Measurements from ENCODE around the gene RAD52. TPM values are rescaled to one million over a fixed set of nuclear protein-coding genes. Genes with fewer than 3 reads are reported as not detected.

Gene RAD52
- total RNA-seq, 1 experiment from 2014 or later: 27.9 TPM

DNA sequence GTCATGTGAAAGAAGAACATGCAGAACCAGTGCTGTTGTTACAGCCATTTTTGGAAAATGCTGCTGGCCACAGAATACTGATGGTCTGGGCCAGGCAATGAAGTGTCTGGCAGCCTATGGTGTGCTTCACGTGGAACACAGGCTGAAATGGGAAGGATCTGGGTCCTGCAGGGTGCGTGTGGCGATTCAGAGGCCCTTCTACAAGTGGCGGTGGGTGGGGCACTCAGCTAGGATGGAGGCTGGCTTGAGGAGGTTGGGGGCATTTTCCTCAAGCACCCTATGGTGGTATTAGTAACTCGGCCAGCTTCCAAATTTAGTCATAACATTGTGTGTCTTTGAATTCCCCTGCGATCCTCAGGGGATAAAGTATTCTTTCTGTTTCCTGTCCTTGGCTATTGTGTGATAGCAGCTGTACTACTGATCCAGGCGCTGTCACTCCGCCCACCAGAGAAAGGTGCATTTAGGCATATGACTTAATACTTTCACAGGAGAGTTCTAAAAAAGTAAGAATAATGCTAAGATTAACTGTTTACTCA, 9.2 kb upstream of the RAD52 start:
- BruUV-seq (replicated peaks): no TSS peak
- Mint-ChIP-seq H3K4me3 (ENCODE audit: unreplicated experiment) (no peak overlapping the region), H3K9me3 (ENCODE audit: unreplicated experiment) (no peaks in the 10 kb centered on the region), H3K27ac (ENCODE audit: low read depth, unreplicated experiment) (no peak overlapping the region), H3K36me3 (ENCODE audit: insufficient read depth, unreplicated experiment) (no peaks in the 10 kb centered on the region), H3K4me1 (ENCODE audit: insufficient read depth, unreplicated experiment) (peaks cover 4% of the 10 kb centered on the region), H3K27me3 (ENCODE audit: insufficient read depth, unreplicated experiment) (no peaks in the 10 kb centered on the region)
- DNase-seq (ENCODE audit: unreplicated experiment): no peak
- intact Hi-C loops (cut with micrococcal nuclease): no loop called here
- ChIA-PET CTCF (interaction anchor here (0.5 to 0.8 kb wide), 2 partner anchors 22 to 85 kb away, joined by 3 to 5 read pairs; no protein-coding TSS in a partner anchor), POLR2A (no interaction called here)
- TF ChIP-seq CTCF (IDR thresholded peaks at IDR 0.05; ENCODE audit: unreplicated experiment): no peak

DNA sequence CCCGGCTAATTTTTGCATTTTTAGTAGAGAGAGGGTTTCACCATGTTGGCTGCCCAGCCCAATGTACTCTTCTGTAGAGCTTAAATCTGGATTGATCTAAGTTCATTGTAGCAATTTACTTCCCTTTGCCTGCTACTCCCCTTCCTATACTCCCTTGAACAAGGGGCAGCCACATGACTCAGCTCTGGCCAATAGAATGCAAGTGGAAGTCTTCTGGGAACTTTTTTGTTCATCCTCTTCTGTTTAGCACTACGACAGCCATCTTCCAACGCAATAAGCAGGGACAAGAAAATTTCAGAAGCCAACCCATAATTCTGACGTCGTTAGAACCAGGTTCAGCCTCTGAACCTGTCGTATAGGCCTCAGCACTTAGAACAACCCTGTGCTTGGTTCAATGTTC, 6.4 kb upstream of the RAD52 start:
- H3K9me3 Mint-ChIP-seq (ENCODE audit: unreplicated experiment): no peaks in the 10 kb centered on the region
- no peak for DNase-seq (ENCODE audit: unreplicated experiment)
- H3K4me3 Mint-ChIP-seq (ENCODE audit: unreplicated experiment): no peak overlapping the region
- BruUV-seq (replicated peaks): no TSS peak
- no peaks in the 10 kb centered on the region for H3K36me3 Mint-ChIP-seq (ENCODE audit: insufficient read depth, unreplicated experiment)
- H3K4me1 Mint-ChIP-seq (ENCODE audit: insufficient read depth, unreplicated experiment): peaks cover 7% of the 10 kb centered on the region
- no peak overlapping the region for H3K27ac Mint-ChIP-seq (ENCODE audit: low read depth, unreplicated experiment)
- H3K27me3 Mint-ChIP-seq (ENCODE audit: insufficient read depth, unreplicated experiment): no peaks in the 10 kb centered on the region
- no peak for TF ChIP-seq CTCF (IDR thresholded peaks at IDR 0.05; ENCODE audit: unreplicated experiment)
- ChIA-PET CTCF (interaction anchor here (1.0 kb wide), 1 partner anchor 18 kb away, joined by 4 read pairs; no protein-coding TSS in a partner anchor), POLR2A (no interaction called here)
- intact Hi-C loops (cut with micrococcal nuclease): no loop called here

- CTCF ChIA-PET: interaction anchor here (1.2 kb wide), 1 partner anchor 138 kb away, joined by 4 read pairs; no protein-coding TSS in a partner anchor
Observed at GRCh38 chr12:954741-955140, 5.2 kb upstream of the RAD52 start.

DNA sequence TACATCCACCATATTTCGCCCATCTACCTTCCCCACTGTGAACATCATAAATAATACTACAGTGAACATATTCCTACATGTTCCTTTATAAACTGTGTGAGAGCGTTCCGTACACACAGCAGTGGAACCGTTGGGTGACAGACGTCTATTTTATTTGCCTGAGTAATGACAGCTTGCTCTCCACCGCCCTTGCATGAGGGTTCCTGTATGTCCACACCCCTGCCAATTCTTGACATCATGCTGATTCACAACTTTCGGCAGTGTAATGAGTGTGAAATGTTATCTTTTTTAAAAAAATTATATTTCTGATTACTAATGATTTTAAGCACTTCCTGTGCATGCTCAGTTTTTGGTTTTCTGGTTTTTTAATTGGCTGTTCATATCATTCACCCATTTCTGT, 4.3 kb upstream of the RAD52 start:
- ChIA-PET CTCF (interaction anchor here (1.2 kb wide), 1 partner anchor 139 kb away, joined by 4 read pairs; no protein-coding TSS in a partner anchor), POLR2A (interaction anchor here (0.5 to 1.6 kb wide), 6 partner anchors 13 to 160 kb away, joined by 3 to 5 read pairs (median 3); no protein-coding TSS in a partner anchor)
- no peak overlapping the region for H3K4me3 Mint-ChIP-seq (ENCODE audit: unreplicated experiment)
- no peaks in the 10 kb centered on the region for H3K36me3 Mint-ChIP-seq (ENCODE audit: insufficient read depth, unreplicated experiment)
- H3K27me3 Mint-ChIP-seq (ENCODE audit: insufficient read depth, unreplicated experiment): no peaks in the 10 kb centered on the region
- DNase-seq (ENCODE audit: unreplicated experiment): peak; percentile 52
- BruUV-seq (replicated peaks): no TSS peak
- intact Hi-C loops (cut with micrococcal nuclease): loop anchor here (1.0 kb wide), 1 partner anchor 630 kb away; no protein-coding TSS in a partner anchor
- peaks cover 7% of the 10 kb centered on the region for H3K4me1 Mint-ChIP-seq (ENCODE audit: insufficient read depth, unreplicated experiment)
- H3K27ac Mint-ChIP-seq (ENCODE audit: low read depth, unreplicated experiment): no peak overlapping the region
- no peak for TF ChIP-seq CTCF (IDR thresholded peaks at IDR 0.05; ENCODE audit: unreplicated experiment)
- H3K9me3 Mint-ChIP-seq (ENCODE audit: unreplicated experiment): no peaks in the 10 kb centered on the region

More at GRCh38 chr12:954741-955140, 5.2 kb upstream of the RAD52 start:
- intact Hi-C loops (cut with micrococcal nuclease): no loop called here
- no peaks in the 10 kb centered on the region for H3K9me3 Mint-ChIP-seq (ENCODE audit: unreplicated experiment)
- no TSS peak for BruUV-seq (replicated peaks)
- no peak for TF ChIP-seq CTCF (IDR thresholded peaks at IDR 0.05; ENCODE audit: unreplicated experiment)
- POLR2A ChIA-PET: interaction anchor here (0.7 to 1.0 kb wide), 2 partner anchors 34 to 85 kb away, joined by 3 to 4 read pairs; no protein-coding TSS in a partner anchor
- H3K4me3 Mint-ChIP-seq (ENCODE audit: unreplicated experiment): no peak overlapping the region
- DNase-seq (ENCODE audit: unreplicated experiment): no peak
- H3K27me3 Mint-ChIP-seq (ENCODE audit: insufficient read depth, unreplicated experiment): no peaks in the 10 kb centered on the region
- no peak overlapping the region for H3K27ac Mint-ChIP-seq (ENCODE audit: low read depth, unreplicated experiment)
- H3K4me1 Mint-ChIP-seq (ENCODE audit: insufficient read depth, unreplicated experiment): peaks cover 7% of the 10 kb centered on the region
- H3K36me3 Mint-ChIP-seq (ENCODE audit: insufficient read depth, unreplicated experiment): no peaks in the 10 kb centered on the region

All from MCF 10A (cell line).